HG02623 (cell line): ENCODE results near the gene GPBAR1.

Source experiments
- ATAC-seq: cut with Tn5 transposase; IDR thresholded peaks from one replicate; pipeline ENCODE4 v1.9.1; 2021; ENCODE audit warnings: moderate library complexity; ENCODE audit not compliant: unreplicated experiment

Gene GPBAR1

GRCh38 chr2:218282173-218282991, 21.6 kb downstream of the GPBAR1 start:
- ATAC-seq, result no peak

GRCh38 chr2:218284106-218284811, 23.4 kb downstream of the GPBAR1 start:
- peak; percentile 33 for ATAC-seq

- ATAC-seq, result no peak
These were observed 24.8 kb downstream of the GPBAR1 start for GRCh38 chr2:218285604-218286003.

GRCh38 chr2:218286570-218287459, 26.0 kb downstream of the GPBAR1 start:
- peak; percentile 64 for ATAC-seq

GRCh38 chr2:218289639-218290315, 29.0 kb downstream of the GPBAR1 start:
- no peak for ATAC-seq

GRCh38 chr2:218290316-218291261, 29.8 kb downstream of the GPBAR1 start:
- ATAC-seq, result peak; percentile 37

- ATAC-seq, result no peak
These were observed 30.7 kb downstream of the GPBAR1 start for GRCh38 chr2:218291318-218292047.

- ATAC-seq, result peak; percentile 69
These were observed 31.5 kb downstream of the GPBAR1 start, which contains the start of gene TMBIM1 for GRCh38 chr2:218292048-218293014. Gene TMBIM1 (minus strand): TSS chr2:218292503. CDS start chr2:218282141, 10,362 bp downstream.

- ATAC-seq, result no peak
These were observed 33.1 kb downstream of the GPBAR1 start for GRCh38 chr2:218293715-218294429.

- ATAC-seq, result no peak
These were observed 33.7 kb downstream of the GPBAR1 start for GRCh38 chr2:218294430-218295022.

- no peak for ATAC-seq
These were observed 34.2 kb downstream of the GPBAR1 start for GRCh38 chr2:218295029-218295428.

GRCh38 chr2:218296200-218296599, 35.4 kb downstream of the GPBAR1 start:
- no peak for ATAC-seq

- ATAC-seq, result no peak
These were observed 36.0 kb downstream of the GPBAR1 start for GRCh38 chr2:218296847-218297246.

GRCh38 chr2:218298314-218298875, 37.6 kb downstream of the GPBAR1 start:
- ATAC-seq, result no peak

GRCh38 chr2:218300141-218300540, 39.3 kb downstream of the GPBAR1 start:
- no peak for ATAC-seq

- ATAC-seq, result no peak
These were observed 40.5 kb downstream of the GPBAR1 start for GRCh38 chr2:218301176-218301819.
